Placental epithelial cell (primary cell): ENCODE results near the gene REX1BD. TPM values are rescaled to one million over a fixed set of nuclear protein-coding genes. Genes with fewer than 3 reads are reported as not detected.

Source experiments
- small RNA-seq: library from RNA; depleted of rRNA; stranded (forward); fragments of <200 nt; gene quantifications from one replicate; pipeline ENCODE3, GENCODE V24; 2012
- total RNA-seq: library from RNA; depleted of rRNA; stranded (reverse); fragments of >200 nt; gene quantifications from 2 replicates; pipeline ENCODE4 v1.2.3, GENCODE V29; 2012

Gene REX1BD
- total RNA-seq = 42.0 and 55.3 TPM in 2 replicates

GRCh38 chr19:18588611-18589379, at the start of gene REX1BD:
Gene REX1BD, plus strand, starts transcription at chr19:18588798. Its CDS starts 4 bp downstream, at chr19:18588802.

GRCh38 chr19:18542941-18543813, 45.4 kb upstream of the REX1BD start, which contains the start of gene FKBP8:
Gene FKBP8, minus strand, starts transcription at chr19:18543573. Its CDS starts 1,603 bp downstream, at chr19:18541970.

GRCh38 chr19:18557411-18558201, 31.0 kb upstream of the REX1BD start, which contains the start of gene KXD1:
Gene KXD1, plus strand, starts transcription at chr19:18557870. Its CDS starts 4,187 bp downstream, at chr19:18562057.

GRCh38 chr19:18571564-18572344, 16.8 kb upstream of the REX1BD start, which contains the start of gene UBA52:
Gene UBA52, plus strand, starts transcription at chr19:18571857. Its CDS starts 1,444 bp downstream, at chr19:18573301.

GRCh38 chr19:18606281-18607225, 18.0 kb downstream of the REX1BD start, which contains the start of gene CRLF1:
Gene CRLF1, minus strand, starts transcription at chr19:18606799. Its CDS starts 143 bp downstream, at chr19:18606656.

GRCh38 chr19:18612772-18613588, 24.4 kb downstream of the REX1BD start, which contains the start of gene TMEM59L:
Gene TMEM59L, plus strand, starts transcription at chr19:18612870. Its CDS starts 89 bp downstream, at chr19:18612959.

GRCh38 chr19:18636969-18637629, 48.5 kb downstream of the REX1BD start, which contains the start of gene KLHL26:
Gene KLHL26, plus strand, starts transcription at chr19:18637028. Its CDS starts 27 bp downstream, at chr19:18637055.

Small RNA genes lying within 50 kb of the gene (small RNA-seq; reads per million reads assigned to genes)
- not detected for gene RN7SL155P

Other genes with a start within 250 kb of the REX1BD start
- gene PGPEP1, start 248.2 kb upstream of the REX1BD start, total RNA-seq = 9.3 and 10.2 TPM in 2 replicates
- gene GDF15, start 202.6 kb upstream of the REX1BD start, total RNA-seq = 1.4 and 4.7 TPM in 2 replicates
- gene LRRC25, start 191.2 kb upstream of the REX1BD start, total RNA-seq = not detected in 2 replicates
- gene SSBP4, start 169.4 kb upstream of the REX1BD start, total RNA-seq = 44.8 and 56.0 TPM in 2 replicates
- gene ISYNA1, start 150.7 kb upstream of the REX1BD start, total RNA-seq = 13.7 and 23.2 TPM in 2 replicates
- 15.5 and 17.3 TPM in 2 replicates for gene ELL, start 66.7 kb upstream of the REX1BD start, total RNA-seq
- 317 and 331 TPM in 2 replicates for gene FKBP8, start 45.2 kb upstream of the REX1BD start, total RNA-seq
- 83.2 and 108 TPM in 2 replicates for gene KXD1, start 30.9 kb upstream of the REX1BD start, total RNA-seq
- 980 and 1,286 TPM in 2 replicates for gene UBA52, start 16.9 kb upstream of the REX1BD start, total RNA-seq
- gene CRLF1, start 18.0 kb downstream of the REX1BD start, total RNA-seq = 0.87 and 3.1 TPM in 2 replicates
- not detected in 2 replicates for gene TMEM59L, start 24.1 kb downstream of the REX1BD start, total RNA-seq
- 0.79 and 1.3 TPM in 2 replicates for gene KLHL26, start 48.2 kb downstream of the REX1BD start, total RNA-seq
- gene CRTC1, start 94.9 kb downstream of the REX1BD start, total RNA-seq = 1.5 and 2.7 TPM in 2 replicates
- gene COMP, start 202.5 kb downstream of the REX1BD start, total RNA-seq = under 0.01 TPM in 1 of 2 replicates, not detected in the other
- 58.5 and 68.8 TPM in 2 replicates for gene UPF1, start 243.2 kb downstream of the REX1BD start, total RNA-seq